Stomach smooth muscle (tissue), 2 donors: Measurements from ENCODE around the gene FAM162A.
"Not testable (repeated sequence)": the region's sequence is repeated elsewhere in the genome, so short reads cannot be mapped to it uniquely, and the experiment has no call there.

ENCODE experiments used
- H3K27ac ChIP-seq: one replicate; pipeline ENCODE4 v1.7.0; 2013; ENCODE audit warnings: mild to moderate bottlenecking, low read length, inconsistent platforms
- H3K27me3 ChIP-seq, 2 donors: one replicate each; pipeline ENCODE4 v1.7.0; 2013; ENCODE audit warnings: low read length in 2 of 2; ENCODE audit not compliant: insufficient read depth in 2 of 2, control insufficient read depth in 1 of 2
- H3K36me3 ChIP-seq, 2 donors: one replicate each; pipeline ENCODE4 v1.7.0; 2013; ENCODE audit warnings: low read length in 2 of 2; ENCODE audit not compliant: control insufficient read depth in 2 of 2, insufficient read depth in 2 of 2
- H3K4me1 ChIP-seq: one replicate; pipeline ENCODE4 v1.7.0; 2013; ENCODE audit warnings: low read length; ENCODE audit not compliant: control insufficient read depth, insufficient read depth
- H3K4me3 ChIP-seq, 2 donors: one replicate each; pipeline ENCODE4 v1.7.0; 2013; ENCODE audit warnings: low read length in 2 of 2
- H3K9ac ChIP-seq, 2 donors: one replicate each; pipeline ENCODE4 v1.7.0; 2013; ENCODE audit warnings: low read length in 2 of 2, mild to moderate bottlenecking in 1 of 2
- H3K9me3 ChIP-seq, 2 donors: one replicate each; pipeline ENCODE4 v1.7.0; 2013; ENCODE audit warnings: low read length in 2 of 2; ENCODE audit not compliant: control insufficient read depth in 2 of 2
- donor health status: healthy.
- donor health status: Pancreatic carcinoma.

FAM162A gene

GRCh38 chr3:122357828-122358702 is 25.9 kb upstream of the FAM162A start:
- Histone ChIP-seq H3K9me3 (no peaks in the 10 kb centered on the region), H3K4me1 (no peaks in the 10 kb centered on the region), H3K4me3 (no peak overlapping the region), H3K27me3 (no peaks in the 10 kb centered on the region), H3K36me3 (peaks cover 0 to 4% of the 10 kb centered on the region in 2 donors), H3K27ac (no peak overlapping the region), H3K9ac (no peak overlapping the region)

- Histone ChIP-seq H3K9ac (no peak overlapping the region), H3K27ac (no peak overlapping the region), H3K9me3 (no peaks in the 10 kb centered on the region)
Measured at GRCh38 chr3:122358703-122359032, 25.3 kb upstream of the FAM162A start.

GRCh38 chr3:122362026-122362425 is 22.0 kb upstream of the FAM162A start:
- Histone ChIP-seq H3K27me3 (no peaks in the 10 kb centered on the region), H3K9ac (no peak overlapping the region), H3K9me3 (no peaks in the 10 kb centered on the region), H3K4me1 (no peaks in the 10 kb centered on the region), H3K27ac (no peak overlapping the region), H3K36me3 (peaks cover 5 to 13% of the 10 kb centered on the region in 2 donors), H3K4me3 (no peak overlapping the region)

More at GRCh38 chr3:122358703-122359032, 25.3 kb upstream of the FAM162A start:
- peaks cover 0 to 5% of the 10 kb centered on the region in 2 donors for H3K36me3 ChIP-seq
- H3K4me3 ChIP-seq = no peak overlapping the region
- H3K27me3 ChIP-seq = no peaks in the 10 kb centered on the region
- H3K4me1 ChIP-seq = no peaks in the 10 kb centered on the region

GRCh38 chr3:122364490-122364889 is 19.5 kb upstream of the FAM162A start:
- no peak overlapping the region for H3K27ac ChIP-seq
- no peaks in the 10 kb centered on the region for H3K4me1 ChIP-seq
- no peak overlapping the region for H3K9ac ChIP-seq
- no peak overlapping the region for H3K4me3 ChIP-seq
- H3K36me3 ChIP-seq = peaks cover 8 to 20% of the 10 kb centered on the region in 2 donors
- H3K9me3 ChIP-seq = no peaks in the 10 kb centered on the region
- H3K27me3 ChIP-seq = no peaks in the 10 kb centered on the region

GRCh38 chr3:122365073-122365472 is 18.9 kb upstream of the FAM162A start:
- Histone ChIP-seq H3K36me3 (peaks cover 8 to 21% of the 10 kb centered on the region in 2 donors), H3K27me3 (no peaks in the 10 kb centered on the region), H3K4me3 (no peak overlapping the region), H3K9ac (no peak overlapping the region), H3K9me3 (no peaks in the 10 kb centered on the region), H3K27ac (no peak overlapping the region), H3K4me1 (no peaks in the 10 kb centered on the region)

- H3K27ac ChIP-seq, H3K4me3 ChIP-seq, H3K4me1 ChIP-seq, H3K9ac ChIP-seq, H3K9me3 ChIP-seq, H3K27me3 ChIP-seq: not testable (repeated sequence)
- H3K36me3 ChIP-seq = peaks cover 8 to 25% of the 10 kb centered on the region in 2 donors
Measured at GRCh38 chr3:122365582-122366378, 18.2 kb upstream of the FAM162A start.

- H3K4me1 ChIP-seq = no peaks in the 10 kb centered on the region
- no peaks in the 10 kb centered on the region for H3K9me3 ChIP-seq
- H3K36me3 ChIP-seq = peaks cover 8 to 25% of the 10 kb centered on the region in 2 donors
- no peaks in the 10 kb centered on the region for H3K27me3 ChIP-seq
- H3K4me3 ChIP-seq = no peak overlapping the region
- H3K9ac ChIP-seq = no peak overlapping the region
- no peak overlapping the region for H3K27ac ChIP-seq
Measured at GRCh38 chr3:122366379-122366749, 17.6 kb upstream of the FAM162A start.

GRCh38 chr3:122374034-122374433 is 9.9 kb upstream of the FAM162A start:
- H3K36me3 ChIP-seq = peaks cover 2 to 8% of the 10 kb centered on the region in 2 donors
- no peak overlapping the region for H3K27ac ChIP-seq
- H3K4me1 ChIP-seq = no peaks in the 10 kb centered on the region
- H3K9me3 ChIP-seq = no peaks in the 10 kb centered on the region
- H3K27me3 ChIP-seq = no peaks in the 10 kb centered on the region
- H3K4me3 ChIP-seq = no peak overlapping the region
- H3K9ac ChIP-seq = no peak overlapping the region

GRCh38 chr3:122377975-122378374 is 6.0 kb upstream of the FAM162A start:
- Histone ChIP-seq H3K9me3 (no peaks in the 10 kb centered on the region), H3K9ac (no peak overlapping the region), H3K27ac (no peak overlapping the region), H3K4me3 (no peak overlapping the region), H3K4me1 (no peaks in the 10 kb centered on the region), H3K27me3 (no peaks in the 10 kb centered on the region), H3K36me3 (no peaks in the 10 kb centered on the region)

GRCh38 chr3:122382888-122383666 is 905 bp upstream of the FAM162A start, which contains the start of gene MIX23:
Gene MIX23 (minus strand): TSS chr3:122383231. CDS start chr3:122383224, 7 bp downstream.
- Histone ChIP-seq H3K4me1 (peaks cover 5% of the 10 kb centered on the region), H3K9ac (peak within 1 kb of the TSS; percentile 88 to 91), H3K27me3 (no peaks in the 10 kb centered on the region), H3K4me3 (peak within 1 kb of the TSS; percentile 89 to 94), H3K36me3 (peaks cover 0 to 4% of the 10 kb centered on the region in 2 donors), H3K9me3 (no peaks in the 10 kb centered on the region), H3K27ac (peak within 1 kb of the TSS; percentile 85)
